HG03521 (cell line): ENCODE data around the gene MEG3.

Source experiments
- ATAC-seq: cut with Tn5 transposase; IDR thresholded peaks from one replicate; pipeline ENCODE4 v1.9.1; 2021; ENCODE audit warnings: mild to moderate bottlenecking, moderate library complexity; ENCODE audit not compliant: unreplicated experiment

Gene MEG3

GRCh38 chr14:100862277-100862676 is 36.4 kb downstream of the MEG3 start:
- ATAC-seq, result no peak

DNA sequence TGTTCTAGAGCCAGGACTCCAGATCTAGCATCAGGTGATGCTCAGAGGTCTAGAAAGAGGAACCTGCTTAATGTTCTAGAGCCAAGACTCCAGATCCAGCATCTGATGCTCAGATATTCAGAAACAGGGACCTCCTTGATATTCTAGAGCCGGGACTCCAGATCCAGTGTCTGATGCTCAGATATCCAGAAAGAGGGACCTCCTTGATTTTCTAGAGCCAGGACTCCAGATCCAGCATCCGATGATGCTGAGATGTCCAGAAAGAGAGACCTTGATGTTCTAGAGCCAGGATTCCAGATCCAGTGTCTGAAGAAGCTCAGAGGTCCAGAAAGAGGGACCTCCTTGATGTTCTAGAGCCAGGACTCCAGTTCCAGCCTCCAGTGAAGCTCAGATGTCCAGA is 36.9 kb downstream of the MEG3 start:
- no peak for ATAC-seq

DNA sequence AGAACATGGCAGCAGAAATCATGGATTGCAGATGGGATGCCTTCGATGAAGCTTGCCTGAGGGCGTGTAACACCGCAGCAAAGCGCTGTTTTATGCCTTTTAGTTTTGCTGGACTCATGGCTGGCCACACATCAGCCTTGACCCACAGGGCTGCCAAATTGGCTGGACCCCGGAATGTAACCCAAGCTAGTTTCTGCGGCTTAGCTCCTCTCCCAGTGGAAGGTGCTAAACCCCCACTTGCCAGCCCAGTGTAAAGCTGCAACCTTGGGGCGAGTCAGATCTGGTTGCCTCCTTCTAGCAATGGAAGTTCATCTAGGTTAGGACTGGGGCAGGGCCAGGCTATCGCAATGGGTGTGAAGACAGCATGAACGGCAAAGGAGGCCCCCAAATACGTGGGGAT is 38.3 kb downstream of the MEG3 start:
- no peak for ATAC-seq

DNA sequence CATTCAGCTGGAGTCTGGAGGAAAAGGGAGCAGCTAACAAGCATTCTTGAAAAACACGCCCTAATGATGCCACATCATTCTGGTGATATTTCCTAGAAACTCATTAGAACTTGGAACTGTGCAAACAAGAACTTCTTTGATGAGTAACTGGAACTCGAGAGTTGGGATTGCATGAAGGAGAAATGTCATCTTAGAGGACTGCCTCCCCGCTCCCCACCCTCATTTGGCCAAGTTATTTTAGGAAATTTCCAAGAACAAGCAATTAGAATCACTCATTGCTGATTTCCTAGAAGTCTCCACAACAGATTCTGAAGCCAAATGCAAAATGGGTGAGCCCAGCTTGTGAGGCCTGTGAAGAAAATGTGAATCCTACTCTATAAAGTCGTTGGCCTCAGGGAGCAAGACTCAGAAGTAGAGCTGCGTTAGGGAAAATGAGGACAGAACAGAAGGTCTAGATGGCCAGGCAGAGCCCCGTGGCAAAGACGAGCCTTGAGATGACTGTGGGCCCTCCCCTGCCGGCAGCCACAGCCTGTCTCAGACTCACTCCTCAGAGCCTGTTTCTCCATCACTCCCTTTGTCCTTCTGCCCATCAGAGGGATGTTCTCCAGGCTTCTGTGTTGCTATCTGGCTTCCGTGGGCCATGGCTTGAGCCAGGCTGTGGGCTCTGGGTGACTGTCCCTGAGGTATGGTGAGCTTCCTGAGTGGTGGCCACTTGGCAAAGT is 39.2 kb downstream of the MEG3 start:
- ATAC-seq, result no peak

DNA sequence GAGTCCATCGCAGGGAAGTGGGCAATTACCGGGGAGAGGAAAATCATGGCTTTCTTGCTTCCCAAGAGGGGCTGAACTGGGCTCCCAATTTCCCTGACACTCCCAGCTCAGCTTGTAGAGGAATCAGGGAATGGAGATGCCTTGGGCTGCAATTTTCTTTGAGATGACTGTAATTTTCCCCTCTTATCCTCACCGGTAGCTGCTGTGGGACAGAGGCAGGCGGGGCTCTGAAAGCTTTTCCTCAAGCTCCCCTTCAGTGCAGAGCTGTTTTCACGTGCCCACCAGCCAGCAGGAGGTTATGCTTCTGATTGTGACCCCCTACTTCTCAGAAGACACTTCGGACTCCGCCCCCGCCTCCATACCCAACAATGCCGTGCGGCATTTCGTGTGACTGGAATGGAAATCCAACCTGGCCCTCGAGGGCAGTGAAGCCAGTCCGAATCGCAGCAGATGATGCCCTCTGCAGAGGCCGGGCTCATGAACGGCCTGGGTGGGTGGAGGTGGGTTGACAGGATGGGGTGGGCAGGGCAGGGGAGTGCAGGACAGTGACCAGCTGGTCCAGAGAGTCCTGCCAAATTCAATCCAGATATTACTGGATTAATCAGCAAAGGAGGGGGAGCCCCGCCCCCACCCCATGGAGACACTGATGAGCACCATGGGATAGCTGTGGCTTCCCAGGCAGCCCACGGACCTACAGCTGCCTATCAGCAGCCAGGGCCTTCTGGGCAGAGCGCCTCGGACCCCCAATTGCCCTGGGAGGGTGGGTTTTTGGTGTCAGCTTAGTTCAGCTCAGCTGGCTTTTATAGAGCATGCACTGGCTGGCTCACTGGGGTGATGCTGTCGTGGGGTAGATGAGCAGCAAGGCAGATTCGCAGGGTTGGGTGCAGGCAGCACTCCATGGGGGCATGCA is 40.0 kb downstream of the MEG3 start:
- ATAC-seq, result no peak

DNA sequence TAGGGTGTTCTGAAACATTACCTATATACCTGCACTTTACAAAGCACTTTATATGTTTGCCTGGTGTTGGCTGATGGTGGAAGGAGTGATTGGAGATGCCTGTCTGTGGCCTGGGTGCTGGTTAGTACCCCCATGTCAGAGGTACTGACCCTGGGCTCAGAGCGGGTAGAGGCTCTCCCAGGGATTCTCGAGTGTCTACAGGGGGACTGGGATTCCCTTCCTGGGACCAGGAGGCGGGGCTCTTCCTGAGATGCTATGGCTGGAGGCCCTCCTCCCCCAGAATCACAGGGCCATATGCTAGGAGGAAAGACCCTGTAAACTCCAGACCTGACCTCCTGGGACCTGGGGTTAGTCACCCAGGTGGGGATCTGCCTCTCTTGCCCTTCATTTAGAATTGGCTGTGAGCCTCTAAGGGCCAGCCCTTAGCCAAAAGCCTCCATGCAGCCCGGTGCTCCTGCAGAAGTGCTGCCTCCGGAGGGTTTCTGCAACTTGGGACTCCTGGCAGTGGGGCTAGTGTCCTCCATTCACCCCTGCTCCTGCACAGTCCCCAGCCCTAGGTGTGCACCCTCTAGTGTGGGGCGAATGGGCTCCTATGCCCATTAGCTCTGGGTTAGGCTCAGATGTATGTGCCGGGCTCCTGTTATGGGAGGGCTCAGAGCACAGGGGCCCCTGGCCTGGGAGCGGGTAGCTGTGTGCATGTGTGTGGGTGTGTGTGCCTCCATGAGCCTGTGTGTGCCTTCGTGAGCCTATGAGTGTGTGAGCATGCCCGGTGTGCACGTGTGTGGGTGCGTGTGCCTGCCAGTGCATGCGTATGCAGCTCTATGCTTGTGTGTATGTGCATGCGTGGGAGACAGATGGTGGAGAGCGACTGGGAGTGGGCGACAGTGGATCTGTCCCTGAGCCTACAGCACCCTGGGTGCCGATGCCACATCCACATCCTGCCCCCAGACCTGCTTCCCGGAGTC is 41.0 kb downstream of the MEG3 start:
- ATAC-seq, result no peak

DNA sequence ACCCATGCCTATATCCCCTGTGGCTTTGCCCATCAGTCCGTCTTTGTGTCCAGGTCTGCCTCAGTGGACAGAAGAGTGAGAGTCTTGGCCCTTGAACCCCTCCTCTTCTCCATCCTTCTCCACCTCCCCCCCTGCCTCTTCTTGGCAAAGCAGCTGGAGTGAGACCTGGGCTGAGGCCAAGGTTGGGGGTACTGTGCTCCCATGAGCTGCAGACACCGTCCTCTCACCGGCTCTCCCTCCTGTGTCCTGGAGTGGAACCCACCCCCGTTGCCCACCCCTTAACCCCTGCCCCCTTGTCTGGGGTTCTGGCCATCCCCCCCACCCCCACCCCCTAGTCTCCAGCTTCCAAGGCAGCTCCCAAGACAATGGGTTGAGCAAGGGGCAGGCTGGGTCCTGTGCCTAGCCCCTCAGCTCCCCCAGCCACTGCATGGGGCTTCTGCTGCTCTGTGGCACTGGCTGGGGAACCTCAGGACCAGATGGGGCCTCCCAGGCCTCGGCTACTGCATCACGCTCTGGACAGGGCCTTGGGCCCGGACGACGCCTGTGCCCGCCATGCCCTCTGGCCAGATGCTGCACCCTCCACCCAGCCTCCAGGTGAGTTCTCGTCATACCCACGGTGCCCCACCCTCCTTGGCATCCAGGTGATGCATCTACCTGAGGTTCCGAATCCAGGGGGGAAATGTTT is 41.9 kb downstream of the MEG3 start:
- ATAC-seq, result no peak

DNA sequence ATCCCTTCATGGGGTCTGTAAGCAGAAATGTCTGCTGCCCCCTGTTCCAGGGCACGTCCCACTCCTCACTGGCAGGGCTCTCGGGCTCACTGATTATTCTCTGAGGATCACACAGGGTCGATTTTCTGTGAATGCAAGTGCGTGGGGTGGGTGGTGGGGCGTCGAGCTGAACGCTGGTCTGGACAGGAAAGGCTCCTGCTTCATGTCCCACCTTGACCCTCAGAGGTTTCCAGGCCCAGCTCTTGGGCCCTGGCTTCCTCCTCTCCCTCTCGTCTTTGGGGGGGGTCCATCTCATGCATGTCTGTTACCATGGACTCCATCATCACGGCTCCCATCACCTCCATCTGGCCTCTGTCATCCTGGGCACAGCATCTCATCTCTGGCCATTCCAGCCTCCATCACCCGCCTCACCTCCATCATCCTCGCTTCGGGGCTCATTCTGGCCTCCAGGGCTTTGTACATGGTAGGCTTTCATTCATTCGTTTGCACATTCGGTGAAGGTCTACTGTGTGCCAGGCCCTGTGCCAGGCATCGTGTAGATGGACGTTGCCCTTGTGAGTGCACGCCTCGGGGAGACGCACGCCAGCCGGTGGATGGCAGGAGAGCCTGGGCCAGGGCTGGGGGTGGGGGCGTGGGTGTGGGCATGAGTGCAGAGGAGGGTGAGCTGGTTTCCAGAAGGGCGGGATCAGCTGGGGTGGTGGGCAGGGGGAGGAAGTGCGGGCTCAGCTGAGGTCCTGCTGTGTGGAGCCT is 42.9 kb downstream of the MEG3 start:
- ATAC-seq, result no peak

- no peak for ATAC-seq
These were observed 45.6 kb downstream of the MEG3 start for GRCh38 chr14:100871234-100872186.

DNA sequence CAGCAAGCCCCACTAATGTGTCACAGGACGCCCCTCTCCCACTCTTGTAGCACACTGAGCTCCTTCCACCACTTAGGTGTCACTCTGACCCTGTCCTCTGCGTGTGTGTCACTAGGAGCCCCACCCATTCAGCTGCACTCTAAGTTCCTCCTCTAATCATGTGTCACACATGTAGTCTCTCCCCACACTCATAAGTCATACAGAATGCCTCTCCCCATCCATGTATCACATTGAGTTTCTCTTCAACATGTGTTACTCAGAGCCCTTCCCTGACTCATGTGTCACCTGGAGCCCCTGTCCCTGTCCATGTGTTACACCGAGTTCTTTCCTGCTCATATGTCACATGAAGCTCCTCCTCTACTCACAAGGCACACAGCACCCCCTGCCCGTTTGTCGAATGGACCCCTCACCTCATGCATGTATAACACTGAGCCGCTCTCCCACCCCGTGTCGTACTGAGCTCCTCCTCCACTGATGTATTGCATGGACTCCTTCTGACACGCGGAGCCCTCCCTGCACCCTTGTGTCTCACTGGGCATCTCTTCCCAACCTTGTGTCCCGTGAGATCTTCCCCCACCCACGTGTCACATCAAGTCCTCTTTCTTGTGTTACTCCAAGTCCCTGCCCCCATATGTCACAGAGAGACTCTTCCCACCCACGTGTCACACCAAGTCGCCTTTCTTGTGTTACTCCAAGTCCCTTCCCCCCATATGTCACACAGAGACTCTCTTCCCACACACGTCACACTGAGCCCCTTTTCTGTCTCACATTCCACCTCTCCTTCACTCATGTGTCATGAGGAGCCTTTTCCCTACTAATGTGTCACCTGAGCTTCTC is 46.6 kb downstream of the MEG3 start:
- no peak for ATAC-seq

- ATAC-seq, result no peak
These were observed 47.2 kb downstream of the MEG3 start for GRCh38 chr14:100873096-100873482.

GRCh38 chr14:100874051-100874410 is 48.1 kb downstream of the MEG3 start:
- no peak for ATAC-seq

DNA sequence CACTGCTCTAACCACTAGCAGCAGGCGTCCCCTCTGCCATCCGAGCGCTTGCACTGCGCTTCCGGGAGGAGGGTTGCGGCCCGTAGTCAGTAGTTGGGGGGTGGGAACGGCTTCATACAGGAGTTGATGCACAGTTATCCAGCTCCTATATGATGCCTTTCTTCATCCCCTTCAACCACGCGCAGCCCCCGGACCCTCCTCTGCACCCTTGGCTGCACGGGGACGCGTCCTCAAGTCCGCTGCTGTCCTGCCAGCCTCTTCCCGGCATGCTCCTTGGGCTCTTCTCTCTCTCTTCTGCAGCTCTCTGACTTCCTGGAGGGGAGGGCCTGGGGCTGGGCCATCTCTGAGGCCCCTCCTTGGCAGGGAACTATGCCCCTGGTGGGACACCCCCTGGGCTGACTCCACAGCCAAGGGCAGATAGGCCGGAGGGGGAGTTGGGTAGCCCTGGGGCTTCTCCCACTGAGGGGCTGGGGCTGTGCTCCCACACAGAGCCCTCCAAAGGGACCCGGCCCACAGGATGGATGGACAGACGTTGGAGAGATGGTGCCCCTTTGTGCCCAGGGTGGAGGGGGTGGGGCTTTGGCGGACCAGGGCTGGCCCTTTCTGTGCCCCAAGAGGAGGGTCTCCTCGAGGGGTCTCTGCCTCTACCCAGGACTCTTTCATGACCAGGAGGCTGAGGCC is 48.6 kb downstream of the MEG3 start:
- no peak for ATAC-seq

DNA sequence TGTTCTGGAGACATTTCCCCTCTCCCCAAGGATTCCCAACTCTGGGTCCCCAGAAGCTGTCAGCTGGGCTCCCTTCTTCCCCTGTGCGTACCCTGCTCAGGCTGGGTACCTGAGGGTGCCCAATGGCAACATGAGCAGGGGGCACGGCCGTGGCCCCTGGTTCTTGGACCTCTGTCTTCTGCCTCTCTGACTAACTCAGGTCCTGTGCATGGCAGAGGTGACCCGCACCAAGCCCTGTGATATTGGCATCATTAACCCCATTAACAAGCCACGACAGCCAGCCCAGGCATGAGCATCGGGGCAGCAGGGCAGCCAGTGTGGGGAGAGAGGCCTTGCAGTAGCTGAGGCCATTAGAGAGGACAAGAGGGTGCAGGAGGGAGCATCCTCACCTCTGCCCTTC is 49.2 kb downstream of the MEG3 start:
- no peak for ATAC-seq

- ATAC-seq, result no peak
These were observed 50.1 kb downstream of the MEG3 start for GRCh38 chr14:100875861-100876590.

DNA sequence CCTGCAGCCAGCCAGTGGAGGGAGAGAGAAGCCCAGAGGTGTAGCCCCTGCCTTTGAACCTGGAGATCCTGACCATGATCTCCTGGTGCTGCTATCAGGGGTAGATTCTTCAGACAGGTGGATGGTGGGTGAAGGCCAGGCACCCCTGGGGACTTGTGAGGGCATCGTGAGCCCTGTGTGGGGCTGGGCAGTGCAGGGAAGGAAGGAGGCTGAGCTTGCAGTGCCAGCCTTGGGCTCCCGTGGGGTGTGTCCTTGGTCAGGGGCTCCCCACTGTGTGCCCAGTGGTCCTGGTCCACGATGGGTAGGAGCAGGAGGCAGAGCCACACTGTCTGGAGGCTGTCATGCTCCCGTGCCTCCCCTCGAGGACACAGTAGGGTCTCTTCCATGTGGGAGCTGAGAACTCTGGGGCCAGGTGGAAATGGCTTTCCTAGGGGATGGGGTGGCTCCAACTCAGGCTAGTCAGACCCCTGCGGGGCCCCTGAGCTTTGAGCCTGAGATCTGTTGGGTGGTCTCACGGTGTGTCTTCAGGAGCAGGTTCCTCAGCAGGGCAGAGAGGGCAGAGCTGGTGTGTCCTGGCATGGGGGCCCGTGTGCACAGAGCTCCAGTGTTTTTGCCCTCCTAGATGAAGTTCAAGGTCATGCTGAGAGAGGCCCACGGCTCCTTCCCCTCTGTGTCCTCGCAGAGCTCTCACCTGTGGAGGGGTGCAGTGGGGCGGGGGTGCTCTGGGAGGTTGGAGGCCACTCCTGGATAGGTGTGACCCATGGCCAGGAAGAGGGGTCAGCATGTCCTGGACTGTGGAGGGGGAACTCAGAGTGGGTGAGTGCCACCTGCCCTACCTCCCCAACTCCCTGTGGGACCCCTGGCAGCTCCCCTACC is 52.6 kb downstream of the MEG3 start:
- no peak for ATAC-seq
